ENCODE results near the gene PGRMC2. TPM values are rescaled to one million over a fixed set of nuclear protein-coding genes. Genes with fewer than 3 reads are reported as not detected.

PGRMC2 gene
- total and polyA plus RNA-seq, 2 of the 8 experiments (the other 6 are each of a cell fraction or from before 2014, with no cell fraction given), result 9.5 to 85.3 TPM

DNA sequence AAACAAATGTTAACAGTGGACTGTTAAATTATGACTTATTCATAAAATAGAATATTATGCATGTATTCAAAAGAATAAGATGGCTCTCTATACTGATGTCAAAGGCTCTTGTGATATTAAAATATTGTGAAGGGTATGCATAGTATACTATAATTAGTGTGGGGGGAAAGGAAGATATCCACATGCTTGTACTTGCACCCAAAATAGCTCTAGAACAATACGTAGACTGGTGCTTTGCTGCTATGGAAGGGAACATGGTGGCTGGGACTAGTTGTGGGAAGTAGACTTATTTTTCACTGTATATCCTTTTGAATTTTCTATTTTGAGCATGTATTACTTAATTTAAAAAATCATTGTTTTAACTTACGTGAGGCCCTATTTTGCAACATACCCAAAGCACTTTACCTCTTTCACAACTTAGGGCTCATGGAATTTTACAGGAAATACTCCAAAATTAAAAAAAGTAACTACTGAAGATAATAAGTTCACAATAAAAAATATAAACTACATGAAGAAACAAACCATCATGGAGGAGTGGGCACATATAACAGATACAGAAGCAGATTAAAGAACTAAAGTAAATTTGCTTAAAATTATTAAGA is 7.9 kb downstream of the PGRMC2 start:
- TF ChIP-seq HDAC6 (IDR thresholded peaks at IDR 0.05; ENCODE audit: low read depth, low read length), result no peak
- no peak for TF ChIP-seq ZNF274 (IDR thresholded peaks at IDR 0.05; ENCODE audit: borderline replicate concordance, extremely low read depth, low read length)
- TF ChIP-seq NRF1 (IDR thresholded peaks at IDR 0.05; ENCODE audit: low read depth, low read length), result no peak
- no peak for TF ChIP-seq TAF1 (IDR thresholded peaks at IDR 0.05; ENCODE audit: low read depth, low read length)
- TF ChIP-seq FOSL1 (IDR thresholded peaks at IDR 0.05; ENCODE audit: insufficient read depth, low read depth, low read length), result no peak
- no peak for TF ChIP-seq KDM4A (IDR thresholded peaks at IDR 0.05; ENCODE audit: low read depth, low read length, severe bottlenecking)
- no peak for TF ChIP-seq NANOG (IDR thresholded peaks at IDR 0.05; ENCODE audit: insufficient read depth, low read depth, low read length, poor library complexity, severe bottlenecking)
- TF ChIP-seq, protein P1, sequence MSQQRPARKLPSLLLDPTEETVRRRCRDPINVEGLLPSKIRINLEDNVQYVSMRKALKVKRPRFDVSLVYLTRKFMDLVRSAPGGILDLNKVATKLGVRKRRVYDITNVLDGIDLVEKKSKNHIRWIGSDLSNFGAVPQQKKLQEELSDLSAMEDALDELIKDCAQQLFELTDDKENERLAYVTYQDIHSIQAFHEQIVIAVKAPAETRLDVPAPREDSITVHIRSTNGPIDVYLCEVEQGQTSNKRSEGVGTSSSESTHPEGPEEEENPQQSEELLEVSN (IDR thresholded peaks at IDR 0.05), result no peak
- Histone ChIP-seq H3K23me2 (ENCODE audit: low read depth, low read length) (no peaks in the 10 kb centered on the region), H3K9ac (replicated peaks in 1 of 4; ENCODE audit: extremely low read depth in 1 of 4, low read depth in 3 of 4, low read length in 3 of 4) (no peak overlapping the region), H2BK12ac (ENCODE audit: low read depth, low read length) (no peak overlapping the region), H3K4me1 (replicated peaks in 1 of 4; ENCODE audit: control insufficient read depth in 3 of 4, insufficient read depth in 4 of 4, low read length in 3 of 4) (no peaks in the 10 kb centered on the region; a peak in 1 of 7 replicates), H2AFZ (ENCODE audit: low read length) (no peak overlapping the region), H2BK5ac (ENCODE audit: low read depth, low read length) (no peak overlapping the region), H3K56ac (replicated peaks; ENCODE audit: insufficient read length, low read depth, low read length) (no peak overlapping the region), H2BK120ac (replicated peaks; ENCODE audit: low read depth, low read length) (no peak overlapping the region), H3K36me3 (ENCODE audit: control insufficient read depth in 2 of 4, insufficient read depth in 4 of 4, low read length in 3 of 4) (peaks cover 0 to 13% (median 0%) of the 10 kb centered on the region in 4 experiments; a peak in 1 of 8 replicates), H4K5ac (ENCODE audit: insufficient read length, low read depth, low read length) (no peak overlapping the region), H3K4ac (replicated peaks; ENCODE audit: insufficient read length, low read depth, low read length) (no peak overlapping the region), H4K20me1 (replicated peaks in 1 of 2; ENCODE audit: control insufficient read depth in 1 of 2, insufficient read depth in 2 of 2, low read length in 2 of 2) (peaks cover 1 to 4% of the 10 kb centered on the region in 2 experiments), H3K9me3 (ENCODE audit: insufficient read depth in 2 of 2, low read depth in 1 of 2, low read length in 1 of 2) (no peaks in the 10 kb centered on the region), H2AK5ac (ENCODE audit: low read depth, low read length) (no peak overlapping the region), H2BK20ac (ENCODE audit: low read length) (no peak overlapping the region), H3K14ac (ENCODE audit: insufficient read length) (no peak overlapping the region), H3K4me2 (ENCODE audit: insufficient read depth in 1 of 2, low read depth in 2 of 2, low read length in 2 of 2) (no peak overlapping the region), H3K4me3 (ENCODE audit: extremely low read depth in 1 of 4, insufficient read depth in 2 of 4, low read depth in 3 of 4, low read length in 4 of 4) (no peak overlapping the region), H3K27ac (ENCODE audit: low read depth, low read length) (no peak overlapping the region), H4K8ac (ENCODE audit: extremely low read depth, insufficient read depth, low read length) (no peak overlapping the region), H3K79me2 (ENCODE audit: control insufficient read depth in 1 of 2, insufficient read depth in 2 of 2, low read length in 2 of 2) (peaks cover 4 to 100% of the 10 kb centered on the region in 2 experiments; a peak in 3 of 4 replicates), H3K23ac (ENCODE audit: insufficient read length) (no peak overlapping the region), H4K91ac (replicated peaks; ENCODE audit: insufficient read length, low read length) (no peak overlapping the region), H3K18ac (ENCODE audit: extremely low read depth, low read length) (no peak overlapping the region), H3K27me3 (replicated peaks in 1 of 4; ENCODE audit: control insufficient read depth in 3 of 4, extremely low read depth in 1 of 4, insufficient read depth in 3 of 4, low read length in 3 of 4) (no peaks in the 10 kb centered on the region), H3K79me1 (ENCODE audit: low read depth, low read length) (no peaks in the 10 kb centered on the region), H2BK15ac (ENCODE audit: low read length) (no peak overlapping the region)
- DNase-seq (ENCODE audit: low read depth in 1 of 2, low spot score in 2 of 2), result no peak
- FAIRE-seq, result no peak
- 86% methylated on average over 2 of the region's 2 CpGs; no CpG with 5 or more reads in 1 of the 2 experiments for WGBS, 2 experiments (ENCODE audit: extremely low coverage in 1 of 2, insufficient coverage in 1 of 2, insufficient read length in 1 of 2, insufficient replicate concordance in 2 of 2, low coverage in 1 of 2, low lambda C conversion rate in 2 of 2, missing lambda C conversion rate in 1 of 2)
- ChIA-PET POLR2A (ENCODE audit: partially characterized antibody) (interaction anchor here (0.6 kb wide), 1 partner anchor 92 kb away, joined by 3 read pairs; no protein-coding TSS in a partner anchor), CTCF (ENCODE audit: partially characterized antibody) (no interaction called here)
